IPS DF 19.7 (cell line): ENCODE results near the gene POMGNT2.

Experiments used
- DNase-seq: peaks from one replicate; pipeline ENCODE4 v3.0.0-alpha.2; 2013; ENCODE audit warnings: low read depth, low spot score

Gene POMGNT2

GRCh38 chr3:43043793-43044192 is 62.1 kb downstream of the POMGNT2 start:
- no peak for DNase-seq

GRCh38 chr3:43043071-43043766 is 62.7 kb downstream of the POMGNT2 start:
- DNase-seq = no peak

GRCh38 chr3:43041517-43041916 is 64.4 kb downstream of the POMGNT2 start:
- DNase-seq = no peak

- DNase-seq = no peak
These were observed 67.9 kb downstream of the POMGNT2 start for GRCh38 chr3:43038010-43038409.

GRCh38 chr3:43036621-43037423 is 69.1 kb downstream of the POMGNT2 start:
- DNase-seq = no peak

- no peak for DNase-seq
These were observed 70.0 kb downstream of the POMGNT2 start for GRCh38 chr3:43035801-43036365.

GRCh38 chr3:43034911-43035310 is 71.0 kb downstream of the POMGNT2 start:
- DNase-seq = no peak

GRCh38 chr3:43034200-43034599 is 71.7 kb downstream of the POMGNT2 start:
- no peak for DNase-seq

- no peak for DNase-seq
These were observed 72.9 kb downstream of the POMGNT2 start for GRCh38 chr3:43032646-43033628.

- no peak for DNase-seq
These were observed 73.9 kb downstream of the POMGNT2 start for GRCh38 chr3:43031889-43032545.

- no peak for DNase-seq
These were observed 74.4 kb downstream of the POMGNT2 start for GRCh38 chr3:43031485-43031884.

GRCh38 chr3:43030162-43030935 is 75.5 kb downstream of the POMGNT2 start:
- DNase-seq = no peak
